SK-N-SH treated with all-trans-retinoic acid at 6 μM for 48 hours (cell line): ENCODE data around the gene ACTG2.

Source experiments
- ARNTL ChIP-seq: fragments of 450-650 bp; formaldehyde crosslinking; IDR thresholded peaks from 2 replicates; pipeline ENCODE4 v1.5.0; 2020; ENCODE audit warnings: low read depth, mild to moderate bottlenecking, moderate library complexity, borderline replicate concordance
- ISL1 ChIP-seq: fragments of 250-450 bp; sonication (Bioruptor Pico); IDR thresholded peaks from 2 replicates; pipeline ENCODE4 v2.1.2; 2022; ENCODE audit warnings: mild to moderate bottlenecking, moderate library complexity
- SNAI2 ChIP-seq: fragments of 250-450 bp; sonication (Bioruptor Pico); IDR thresholded peaks from 2 replicates; pipeline ENCODE4 v1.5.0; 2020; ENCODE audit warnings: mild to moderate bottlenecking, moderate library complexity
- ZFP3 ChIP-seq: fragments of 250-450 bp; sonication (Bioruptor Pico); IDR thresholded peaks from 2 replicates; pipeline ENCODE4 v1.5.0; 2020; ENCODE audit warnings: mild to moderate bottlenecking, moderate library complexity
- ZNF70 ChIP-seq: fragments of 450-650 bp; formaldehyde crosslinking; IDR thresholded peaks from 2 replicates; pipeline ENCODE4 v1.5.0; 2020; ENCODE audit warnings: mild to moderate bottlenecking, moderate library complexity
- ZNF8 ChIP-seq: fragments of 450-650 bp; formaldehyde crosslinking; IDR thresholded peaks from 2 replicates; pipeline ENCODE4 v1.5.0; 2020; ENCODE audit warnings: mild to moderate bottlenecking, moderate library complexity
- TF ChIP-seq, protein P1 (sequence below): fragments of 250-450 bp; sonication (Bioruptor Pico); IDR thresholded peaks from 2 replicates; pipeline ENCODE4 v1.8.0; 2021; ENCODE audit warnings: low read depth, mild to moderate bottlenecking, moderate library complexity, borderline replicate concordance
- TF ChIP-seq, protein P2 (sequence below): fragments of 250-450 bp; sonication (Bioruptor Pico); IDR thresholded peaks from 2 replicates; pipeline ENCODE4 v1.5.1; 2020; ENCODE audit warnings: low read depth, mild to moderate bottlenecking, moderate library complexity

- TF ChIP-seq ZFP3 (no peak), ARNTL (no peak), ZNF8 (CRISPR knock-in tag) (no peak), ZNF70 (CRISPR knock-in tag) (no peak), SNAI2 (CRISPR knock-in tag) (no peak), ISL1 (no peak)
- TF ChIP-seq, protein P1, sequence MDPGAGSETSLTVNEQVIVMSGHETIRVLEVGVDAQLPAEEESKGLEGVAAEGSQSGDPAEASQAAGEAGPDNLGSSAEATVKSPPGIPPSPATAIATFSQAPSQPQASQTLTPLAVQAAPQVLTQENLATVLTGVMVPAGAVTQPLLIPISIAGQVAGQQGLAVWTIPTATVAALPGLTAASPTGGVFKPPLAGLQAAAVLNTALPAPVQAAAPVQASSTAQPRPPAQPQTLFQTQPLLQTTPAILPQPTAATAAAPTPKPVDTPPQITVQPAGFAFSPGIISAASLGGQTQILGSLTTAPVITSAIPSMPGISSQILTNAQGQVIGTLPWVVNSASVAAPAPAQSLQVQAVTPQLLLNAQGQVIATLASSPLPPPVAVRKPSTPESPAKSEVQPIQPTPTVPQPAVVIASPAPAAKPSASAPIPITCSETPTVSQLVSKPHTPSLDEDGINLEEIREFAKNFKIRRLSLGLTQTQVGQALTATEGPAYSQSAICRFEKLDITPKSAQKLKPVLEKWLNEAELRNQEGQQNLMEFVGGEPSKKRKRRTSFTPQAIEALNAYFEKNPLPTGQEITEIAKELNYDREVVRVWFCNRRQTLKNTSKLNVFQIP (CRISPR knock-in tag) = no peak
- TF ChIP-seq, protein P2, sequence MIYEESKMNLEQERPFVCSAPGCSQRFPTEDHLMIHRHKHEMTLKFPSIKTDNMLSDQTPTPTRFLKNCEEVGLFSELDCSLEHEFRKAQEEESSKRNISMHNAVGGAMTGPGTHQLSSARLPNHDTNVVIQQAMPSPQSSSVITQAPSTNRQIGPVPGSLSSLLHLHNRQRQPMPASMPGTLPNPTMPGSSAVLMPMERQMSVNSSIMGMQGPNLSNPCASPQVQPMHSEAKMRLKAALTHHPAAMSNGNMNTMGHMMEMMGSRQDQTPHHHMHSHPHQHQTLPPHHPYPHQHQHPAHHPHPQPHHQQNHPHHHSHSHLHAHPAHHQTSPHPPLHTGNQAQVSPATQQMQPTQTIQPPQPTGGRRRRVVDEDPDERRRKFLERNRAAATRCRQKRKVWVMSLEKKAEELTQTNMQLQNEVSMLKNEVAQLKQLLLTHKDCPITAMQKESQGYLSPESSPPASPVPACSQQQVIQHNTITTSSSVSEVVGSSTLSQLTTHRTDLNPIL = no peak
Measured at GRCh38 chr2:73903313-73903712, 10.5 kb downstream of the ACTG2 start.
